OCI-LY1 (cell line): ENCODE results near the gene RRP8.

Experiments used
- H2AFZ ChIP-seq: fragments of 200-600 bp; sonication (generic), shearing (Covaris generic); 2 replicates; pipeline ENCODE4 v1.6.0; 2014; ENCODE audit warnings: antibody characterized with exemption, mild to moderate bottlenecking, low read length
- H3F3A ChIP-seq: fragments of 200-600 bp; sonication (generic), shearing (Covaris generic); 2 replicates; pipeline ENCODE4 v1.6.0; 2014; ENCODE audit warnings: mild to moderate bottlenecking, antibody characterized with exemption, low read length, moderate library complexity; ENCODE audit not compliant: insufficient read depth
- H3K27ac ChIP-seq: fragments of 200-600 bp; sonication (generic); 2 replicates; pipeline ENCODE4 v1.5.1; 2014; ENCODE audit warnings: low read length, mixed run types, mild to moderate bottlenecking, low read depth; ENCODE audit not compliant: poor library complexity, severe bottlenecking
- H3K27me3 ChIP-seq: fragments of 200-600 bp; sonication (generic); 2 replicates; pipeline ENCODE4 v1.6.0; 2014; ENCODE audit warnings: antibody characterized with exemption, mild to moderate bottlenecking, low read length, moderate library complexity; ENCODE audit not compliant: insufficient read depth
- H3K36me3 ChIP-seq: fragments of 200-600 bp; sonication (generic); 2 replicates; pipeline ENCODE4 v1.6.1; 2014; ENCODE audit warnings: mild to moderate bottlenecking, antibody characterized with exemption, low read length, moderate library complexity, mixed read lengths; ENCODE audit not compliant: insufficient read depth
- H3K4me1 ChIP-seq: fragments of 200-600 bp; sonication (generic); 2 replicates; pipeline ENCODE4 v1.5.1; 2014; ENCODE audit warnings: mild to moderate bottlenecking, low read length, moderate library complexity; ENCODE audit not compliant: insufficient read depth, severe bottlenecking
- H3K4me2 ChIP-seq: fragments of 200-600 bp; sonication (generic), shearing (Covaris generic); 2 replicates; pipeline ENCODE4 v1.6.1; 2014; ENCODE audit warnings: low read length
- H3K4me3 ChIP-seq: fragments of 200-600 bp; sonication (generic); 2 replicates; pipeline ENCODE4 v1.5.1; 2014; ENCODE audit warnings: low read length, low read depth, mild to moderate bottlenecking, mixed read lengths; ENCODE audit not compliant: poor library complexity, severe bottlenecking
- H3K79me2 ChIP-seq: fragments of 200-600 bp; shearing (Covaris generic); 2 replicates; pipeline ENCODE4 v1.6.1; 2016; ENCODE audit warnings: mixed run types, low read length, mixed read lengths; ENCODE audit not compliant: insufficient read depth
- H3K9ac ChIP-seq: fragments of 200-600 bp; sonication (generic), shearing (Covaris generic); 2 replicates; pipeline ENCODE4 v1.6.1; 2014; ENCODE audit warnings: mild to moderate bottlenecking, low read length, mixed read lengths
- H3K9me2 ChIP-seq: fragments of 200-600 bp; sonication (generic), shearing (Covaris generic); 2 replicates; pipeline ENCODE4 v1.6.1; 2014; ENCODE audit warnings: low read depth, mild to moderate bottlenecking, low read length, mixed read lengths
- H3K9me3 ChIP-seq: fragments of 200-600 bp; shearing (Covaris generic); 2 replicates; pipeline ENCODE4 v1.6.1; 2014; ENCODE audit warnings: low read length, mixed read lengths
- H4K20me1 ChIP-seq: fragments of 200-600 bp; sonication (generic), shearing (Covaris generic); 2 replicates; pipeline ENCODE4 v1.6.0; 2016; ENCODE audit warnings: mild to moderate bottlenecking, low read length; ENCODE audit not compliant: insufficient read depth
- CTCF ChIP-seq: fragments of 200-600 bp; sonication (generic), shearing (Covaris generic); IDR thresholded peaks from 2 replicates; pipeline ENCODE4 v1.5.1; 2017; ENCODE audit warnings: mild to moderate bottlenecking, antibody characterized with exemption, low read length, moderate library complexity, mixed read lengths
- EZH2 ChIP-seq: fragments of 200-600 bp; sonication (generic), shearing (Covaris generic); IDR thresholded peaks from 2 replicates; pipeline ENCODE4 v1.8.0; 2017; ENCODE audit warnings: borderline replicate concordance, mixed run types, mild to moderate bottlenecking, antibody characterized with exemption, low read length, moderate library complexity, mixed read lengths

RRP8 gene

GRCh38 chr11:6548121-6548520 is 55.3 kb downstream of the RRP8 start:
- no peak for TF ChIP-seq CTCF
- TF ChIP-seq EZH2, result no peak
- Histone ChIP-seq H3K4me1 (no peaks in the 10 kb centered on the region), H3K4me3 (no peak overlapping the region), H3K79me2 (no peaks in the 10 kb centered on the region), H2AFZ (no peak overlapping the region), H3K4me2 (no peak overlapping the region), H3K9me2 (no peaks in the 10 kb centered on the region), H3K36me3 (no peaks in the 10 kb centered on the region; the same call in 1 of the 2 replicates), H3K27me3 (no peaks in the 10 kb centered on the region), H4K20me1 (no peaks in the 10 kb centered on the region), H3F3A (no peaks in the 10 kb centered on the region), H3K9ac (no peak overlapping the region), H3K9me3 (no peaks in the 10 kb centered on the region), H3K27ac (no peak overlapping the region)

GRCh38 chr11:6547177-6547576 is 56.2 kb downstream of the RRP8 start:
- no peaks in the 10 kb centered on the region; the same call in 1 of the 2 replicates for H3K36me3 ChIP-seq
- H3K4me1 ChIP-seq, result no peaks in the 10 kb centered on the region
- no peak overlapping the region for H3K9ac ChIP-seq
- H3K9me3 ChIP-seq, result no peaks in the 10 kb centered on the region
- H3F3A ChIP-seq, result no peaks in the 10 kb centered on the region
- no peaks in the 10 kb centered on the region for H4K20me1 ChIP-seq
- H3K9me2 ChIP-seq, result no peaks in the 10 kb centered on the region
- H3K27ac ChIP-seq, result no peak overlapping the region
- no peaks in the 10 kb centered on the region for H3K27me3 ChIP-seq
- no peaks in the 10 kb centered on the region for H3K79me2 ChIP-seq
- H2AFZ ChIP-seq, result no peak overlapping the region
- no peak overlapping the region for H3K4me2 ChIP-seq
- no peak overlapping the region for H3K4me3 ChIP-seq
- TF ChIP-seq CTCF, result no peak
- no peak for TF ChIP-seq EZH2

- TF ChIP-seq CTCF (no peak), EZH2 (no peak)
- no peaks in the 10 kb centered on the region for H3K4me1 ChIP-seq
- H3K27me3 ChIP-seq, result no peaks in the 10 kb centered on the region
- H3F3A ChIP-seq, result no peaks in the 10 kb centered on the region
- no peaks in the 10 kb centered on the region for H3K9me3 ChIP-seq
- no peak overlapping the region for H2AFZ ChIP-seq
- no peaks in the 10 kb centered on the region; the same call in 1 of the 2 replicates for H3K36me3 ChIP-seq
- no peaks in the 10 kb centered on the region for H3K9me2 ChIP-seq
- no peaks in the 10 kb centered on the region for H3K79me2 ChIP-seq
- H3K27ac ChIP-seq, result no peak overlapping the region
- H3K4me2 ChIP-seq, result no peak overlapping the region
- no peak overlapping the region for H3K4me3 ChIP-seq
- H4K20me1 ChIP-seq, result no peaks in the 10 kb centered on the region
- no peak overlapping the region for H3K9ac ChIP-seq
Observed at GRCh38 chr11:6546735-6547134, 56.7 kb downstream of the RRP8 start.
